A673 (cell line): ENCODE data around the gene TNFRSF18.

Experiments
- CTCF ChIP-seq: fragments of 300-800, 200-600 bp; sonication (generic); conservative IDR thresholded peaks from 2 replicates; pipeline ENCODE4 v1.5.1; 2017; ENCODE audit warnings: low read depth, mild to moderate bottlenecking, antibody characterized with exemption, low read length, moderate library complexity, mixed read lengths
- EZH2 ChIP-seq: fragments of 200-600 bp; sonication (generic); IDR thresholded peaks from 2 replicates; pipeline ENCODE4 v1.6.1; 2017; ENCODE audit warnings: borderline replicate concordance, low read depth, mild to moderate bottlenecking, mixed read lengths, antibody characterized with exemption, low read length; ENCODE audit not compliant: poor library complexity, severe bottlenecking

DNA sequence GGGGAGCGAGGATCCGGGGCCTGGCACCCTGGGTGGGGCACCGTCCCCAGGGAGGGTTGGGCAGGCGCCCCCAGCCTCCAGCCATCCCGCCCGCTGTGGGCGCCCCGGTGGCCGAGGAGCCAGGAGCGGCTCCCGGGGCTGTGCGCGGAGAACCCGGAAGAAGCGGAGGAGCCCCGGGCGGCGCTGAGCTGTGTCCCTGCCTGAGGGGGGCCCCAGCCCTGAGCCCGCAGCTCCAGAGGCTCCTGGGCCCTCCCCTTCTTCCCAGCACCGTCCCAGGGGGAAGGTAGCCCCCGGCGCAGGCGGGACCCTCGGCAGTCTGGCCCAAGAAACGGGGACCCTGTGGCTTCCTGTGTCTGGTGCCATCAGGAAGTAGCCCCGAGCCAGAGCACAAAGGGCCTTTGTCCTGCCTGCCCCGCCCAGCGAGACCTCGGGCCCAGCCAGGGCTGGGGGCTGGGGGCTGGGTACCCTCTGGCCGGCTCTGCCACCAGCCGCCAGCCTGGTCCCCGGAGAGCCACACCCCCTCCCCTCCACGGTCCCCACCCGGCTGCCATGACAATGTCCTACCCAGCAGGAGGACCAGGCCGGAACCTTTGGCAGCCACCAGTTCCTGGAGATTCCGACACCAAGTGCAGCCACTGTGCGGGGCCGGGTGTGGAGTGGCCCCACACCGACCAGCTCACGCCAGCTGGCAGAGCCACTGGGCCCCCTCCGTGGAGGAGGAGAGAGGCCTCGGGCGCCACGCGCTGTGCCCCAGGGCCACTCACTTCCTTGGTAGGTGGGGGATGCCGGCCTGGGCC lies 48.3 kb downstream of the TNFRSF18 start:
- no peak for TF ChIP-seq CTCF
- no peak for TF ChIP-seq EZH2
